ENCODE results near the gene PHF2. TPM values are rescaled to one million over a fixed set of nuclear protein-coding genes. Genes with fewer than 3 reads are reported as not detected.

Gene PHF2
- total RNA-seq, 1 experiment from 2014 or later, result 17.4 TPM

DNA sequence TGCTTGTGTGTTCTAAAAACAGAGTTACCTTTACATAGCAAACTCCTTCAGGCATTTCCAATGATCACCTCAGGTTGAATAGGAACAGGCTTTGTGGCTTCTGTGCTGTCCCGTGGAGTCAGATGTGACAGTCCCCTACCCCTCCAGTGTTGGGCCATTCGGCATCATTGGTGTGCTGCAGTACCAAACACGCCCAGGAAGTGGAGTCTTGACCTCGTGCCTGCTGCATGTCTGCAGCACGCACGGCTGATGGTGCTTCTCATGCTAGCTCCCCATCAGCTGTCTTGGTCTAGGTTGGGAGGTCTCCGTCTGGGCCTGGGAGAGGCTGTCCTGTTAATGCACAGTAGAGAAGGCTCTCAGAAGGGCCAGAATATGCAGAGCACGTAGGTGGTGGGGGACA, 42.5 kb upstream of the PHF2 start:
- no peaks in the 10 kb centered on the region for H3K23me2 ChIP-seq (ENCODE audit: insufficient read length, low read depth, low read length, poor library complexity, severe bottlenecking)
- H4K91ac ChIP-seq (ENCODE audit: insufficient read length, low read depth, low read length), result no peak overlapping the region
- H2AK5ac ChIP-seq (ENCODE audit: insufficient read length, low read length), result no peak overlapping the region
- no peak overlapping the region for H2BK15ac ChIP-seq (ENCODE audit: low read depth, low read length)
- H3K23ac ChIP-seq (ENCODE audit: insufficient read length, low read depth, low read length), result no peak overlapping the region
- WGBS (ENCODE audit: extremely low coverage, insufficient read length, low lambda C conversion rate), result no CpG with 5 or more reads among the region's 8 CpGs
- no peak overlapping the region for H3T11ph ChIP-seq (ENCODE audit: low read length)
- H3K27me3 ChIP-seq (ENCODE audit: insufficient read depth, low read length), result no peaks in the 10 kb centered on the region
- H3K14ac ChIP-seq (ENCODE audit: insufficient read depth, low read length), result no peak overlapping the region
- Mint-ChIP-seq H3K4me3 (no peak overlapping the region), H3K27me3 (ENCODE audit: low read depth) (no peaks in the 10 kb centered on the region), H3K9me3 (no peaks in the 10 kb centered on the region), H3K4me1 (peaks cover 0 to 3% of the 10 kb centered on the region in 2 experiments; a peak in 1 of 4 replicates), H3K36me3 (ENCODE audit: insufficient read depth in 1 of 3, low read depth in 3 of 3) (peaks cover 13 to 75% (median 41%) of the 10 kb centered on the region in 3 experiments; a peak in 6 of 7 replicates), H3K27ac (peak overlapping the region in 1 of 3 experiments; percentile 71; a peak in 2 of 7 replicates)
- H4K8ac ChIP-seq (replicated peaks; ENCODE audit: insufficient read length, low read depth, low read length), result no peak overlapping the region
- H3K27ac ChIP-seq (ENCODE audit: insufficient read length, low read depth, low read length), result no peak overlapping the region
- TF ChIP-seq, protein P1, sequence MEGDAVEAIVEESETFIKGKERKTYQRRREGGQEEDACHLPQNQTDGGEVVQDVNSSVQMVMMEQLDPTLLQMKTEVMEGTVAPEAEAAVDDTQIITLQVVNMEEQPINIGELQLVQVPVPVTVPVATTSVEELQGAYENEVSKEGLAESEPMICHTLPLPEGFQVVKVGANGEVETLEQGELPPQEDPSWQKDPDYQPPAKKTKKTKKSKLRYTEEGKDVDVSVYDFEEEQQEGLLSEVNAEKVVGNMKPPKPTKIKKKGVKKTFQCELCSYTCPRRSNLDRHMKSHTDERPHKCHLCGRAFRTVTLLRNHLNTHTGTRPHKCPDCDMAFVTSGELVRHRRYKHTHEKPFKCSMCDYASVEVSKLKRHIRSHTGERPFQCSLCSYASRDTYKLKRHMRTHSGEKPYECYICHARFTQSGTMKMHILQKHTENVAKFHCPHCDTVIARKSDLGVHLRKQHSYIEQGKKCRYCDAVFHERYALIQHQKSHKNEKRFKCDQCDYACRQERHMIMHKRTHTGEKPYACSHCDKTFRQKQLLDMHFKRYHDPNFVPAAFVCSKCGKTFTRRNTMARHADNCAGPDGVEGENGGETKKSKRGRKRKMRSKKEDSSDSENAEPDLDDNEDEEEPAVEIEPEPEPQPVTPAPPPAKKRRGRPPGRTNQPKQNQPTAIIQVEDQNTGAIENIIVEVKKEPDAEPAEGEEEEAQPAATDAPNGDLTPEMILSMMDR (conservative IDR thresholded peaks at IDR 0.05), result peak; percentile 41; the same call in 2 of the 3 replicates
- no peak overlapping the region for H3K9ac ChIP-seq (ENCODE audit: extremely low read depth, insufficient read length, low read length)
- H2BK5ac ChIP-seq (ENCODE audit: insufficient read length, low read length), result no peak overlapping the region
- H4K5ac ChIP-seq (ENCODE audit: insufficient read length, low read depth, low read length), result no peak overlapping the region
- no peak overlapping the region for H2BK20ac ChIP-seq (ENCODE audit: low read depth, low read length, poor library complexity, severe bottlenecking)
- no peaks in the 10 kb centered on the region for H4K20me1 ChIP-seq (ENCODE audit: control insufficient read depth, insufficient read depth, insufficient read length)
- H3K9me3 ChIP-seq (ENCODE audit: control insufficient read depth, low read depth, low read length), result no peaks in the 10 kb centered on the region
- no peaks in the 10 kb centered on the region for H3K4me1 ChIP-seq (ENCODE audit: insufficient read depth, low read length)
- no peak overlapping the region for H3K56ac ChIP-seq (ENCODE audit: insufficient read length, low read depth, low read length)
- DNase-seq, result peak; percentile 42
- H3K79me2 ChIP-seq (ENCODE audit: insufficient read depth, low read length), result no peaks in the 10 kb centered on the region
- H2AFZ ChIP-seq (ENCODE audit: low read length), result no peak overlapping the region
- no peak overlapping the region for H3K4ac ChIP-seq (ENCODE audit: low read depth, low read length)
- H3K79me1 ChIP-seq (ENCODE audit: insufficient read depth, low read depth, low read length, poor library complexity, severe bottlenecking), result no peaks in the 10 kb centered on the region
- no peak overlapping the region for H3K18ac ChIP-seq (ENCODE audit: insufficient read length, low read depth, low read length)
- no peak overlapping the region for H2BK12ac ChIP-seq (ENCODE audit: insufficient read length, low read depth, low read length)
- no peak overlapping the region for H2BK120ac ChIP-seq (ENCODE audit: low read depth, low read length, poor library complexity, severe bottlenecking)
- no peak overlapping the region for H3K4me2 ChIP-seq (ENCODE audit: insufficient read depth, insufficient read length, low read length)

Measured in H9 (cell line).